ENCODE data around the gene WBP1L.
"Not testable (repeated sequence)": the region's sequence is repeated elsewhere in the genome, so short reads cannot be mapped to it uniquely, and the experiment has no call there.

Gene WBP1L

GRCh38 chr10:102726274-102726673 lies 17.5 kb upstream of the WBP1L start:
- no peak for DNase-seq

GRCh38 chr10:102727037-102727818 lies 16.5 kb upstream of the WBP1L start:
- DNase-seq, result no peak

- no peak for DNase-seq
These were observed 14.4 kb upstream of the WBP1L start for GRCh38 chr10:102729029-102730026.

GRCh38 chr10:102731222-102731800 lies 12.4 kb upstream of the WBP1L start:
- DNase-seq, result no peak

GRCh38 chr10:102732661-102733060 lies 11.1 kb upstream of the WBP1L start:
- no peak for DNase-seq

- DNase-seq, result no peak
These were observed 8.6 kb upstream of the WBP1L start for GRCh38 chr10:102735065-102735562.

- DNase-seq, result no peak
These were observed 5.0 kb upstream of the WBP1L start for GRCh38 chr10:102738692-102739121.

- no peak for DNase-seq
These were observed 3.5 kb upstream of the WBP1L start for GRCh38 chr10:102740229-102740628.

GRCh38 chr10:102741726-102742237 lies 2.0 kb upstream of the WBP1L start:
- no peak for DNase-seq

- DNase-seq, result not testable (repeated sequence)
These were observed 1.4 kb upstream of the WBP1L start for GRCh38 chr10:102742313-102742712.

- no peak for DNase-seq
These were observed 615 bp upstream of the WBP1L start for GRCh38 chr10:102743078-102743587.

GRCh38 chr10:102744374-102745051 lies 765 bp downstream of the WBP1L start:
- DNase-seq, result peak; percentile 20

- no peak for DNase-seq
These were observed 1.4 kb downstream of the WBP1L start for GRCh38 chr10:102745157-102745556.

GRCh38 chr10:102752266-102752930 lies 8.7 kb downstream of the WBP1L start:
- DNase-seq, result no peak

- peak; percentile 38 for DNase-seq
These were observed 9.4 kb downstream of the WBP1L start for GRCh38 chr10:102752934-102753664.

- no peak for DNase-seq
These were observed 10.0 kb downstream of the WBP1L start for GRCh38 chr10:102753718-102754117.

- no peak for DNase-seq
These were observed 13.6 kb downstream of the WBP1L start for GRCh38 chr10:102757323-102757722.

- DNase-seq, result no peak
These were observed 14.6 kb downstream of the WBP1L start for GRCh38 chr10:102758240-102758932.

GRCh38 chr10:102758933-102759262 lies 15.2 kb downstream of the WBP1L start:
- DNase-seq, result not testable (repeated sequence)
